Stimulated activated effector memory CD8-positive, alpha-beta T cell treated with anti-CD3 and anti-CD28 coated beads, Interleukin-12 subunit alpha, Interleukin-12 subunit beta, amount 100 ng/mL, for 72 hours (primary cell): ENCODE measurements around the gene MID1.

Experiments
- ATAC-seq: fragments of 150-1000 bp; cut with Tn5 transposase; 2 replicates; pipeline ENCODE4 v1.10.0; 2021
- DNase-seq, 2 donors: peaks; one replicate each; pipeline ENCODE4 v3.0.0; 2021 to 2022; ENCODE audit warnings: low spot score in 2 of 2
- H3K27ac Mint-ChIP-seq: one replicate; pipeline ENCODE4 v1.8.0; 2022; ENCODE audit warnings: mild to moderate bottlenecking, mixed read lengths
- H3K36me3 Mint-ChIP-seq: one replicate; pipeline ENCODE4 v1.8.0; 2022; ENCODE audit warnings: mild to moderate bottlenecking, mixed read lengths
- H3K4me1 Mint-ChIP-seq: one replicate; pipeline ENCODE4 v1.8.0; 2022; ENCODE audit warnings: mixed read lengths
- H3K4me3 Mint-ChIP-seq: one replicate; pipeline ENCODE4 v1.8.0; 2022; ENCODE audit warnings: mild to moderate bottlenecking, mixed read lengths
- H3K9me3 Mint-ChIP-seq: one replicate; pipeline ENCODE4 v1.8.0; 2022; ENCODE audit warnings: mixed read lengths

MID1 gene

GRCh38 chrX:10536744-10537143 lies 83.6 kb downstream of the MID1 start:
- no peak overlapping the region for H3K4me3 Mint-ChIP-seq
- no peaks in the 10 kb centered on the region for H3K36me3 Mint-ChIP-seq
- peaks cover 2% of the 10 kb centered on the region for H3K9me3 Mint-ChIP-seq
- DNase-seq (no peak), ATAC-seq (no peak)
- no peaks in the 10 kb centered on the region for H3K4me1 Mint-ChIP-seq
- H3K27ac Mint-ChIP-seq: no peak overlapping the region

- ATAC-seq: no peak
- Mint-ChIP-seq H3K4me3 (no peak overlapping the region), H3K4me1 (no peaks in the 10 kb centered on the region), H3K27ac (no peak overlapping the region), H3K36me3 (no peaks in the 10 kb centered on the region), H3K9me3 (peaks cover 2% of the 10 kb centered on the region)
- no peak for DNase-seq
Observed at GRCh38 chrX:10534611-10535010, 85.8 kb downstream of the MID1 start.

DNA sequence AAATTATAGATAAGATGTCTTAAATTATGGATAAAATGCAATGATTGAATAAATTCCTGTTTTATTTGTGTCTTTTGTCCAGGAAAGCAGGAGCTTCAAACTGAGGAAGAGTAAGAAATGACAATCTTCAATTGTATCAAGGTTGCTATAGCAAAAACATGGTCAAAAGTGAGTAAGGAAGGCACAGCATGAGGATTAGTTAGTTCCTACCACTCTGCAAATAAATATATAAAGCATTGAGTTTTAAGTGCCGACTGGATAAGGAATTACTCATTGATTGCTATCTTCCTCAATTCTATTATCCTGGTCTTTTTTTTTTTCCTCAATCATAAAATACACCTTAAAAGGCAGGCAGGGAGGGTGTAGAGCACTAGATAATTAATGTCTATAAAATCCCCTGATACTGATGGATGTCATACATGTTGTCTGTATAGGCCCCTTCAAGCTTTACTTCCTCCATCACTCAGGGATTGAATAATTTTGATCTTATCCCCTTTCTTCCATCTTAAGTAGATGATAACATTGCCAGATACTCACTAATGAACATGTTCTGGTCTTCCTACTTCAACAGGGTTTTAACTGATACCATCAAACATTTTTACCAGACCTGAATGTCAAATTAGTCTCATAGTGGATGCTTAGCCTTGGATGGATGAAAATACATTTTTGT lies 86.6 kb downstream of the MID1 start:
- ATAC-seq (no peak), DNase-seq (no peak)
- H3K27ac Mint-ChIP-seq: no peak overlapping the region
- H3K36me3 Mint-ChIP-seq: no peaks in the 10 kb centered on the region
- H3K4me1 Mint-ChIP-seq: no peaks in the 10 kb centered on the region
- peaks cover 2% of the 10 kb centered on the region for H3K9me3 Mint-ChIP-seq
- no peak overlapping the region for H3K4me3 Mint-ChIP-seq

GRCh38 chrX:10531927-10532326 lies 88.5 kb downstream of the MID1 start:
- ATAC-seq: no peak
- Mint-ChIP-seq H3K4me3 (no peak overlapping the region), H3K9me3 (peaks cover 2% of the 10 kb centered on the region)

GRCh38 chrX:10529344-10529743 lies 91.0 kb downstream of the MID1 start:
- DNase-seq (no peak), ATAC-seq (no peak)
- H3K4me1 Mint-ChIP-seq: no peaks in the 10 kb centered on the region
- H3K9me3 Mint-ChIP-seq: peaks cover 2% of the 10 kb centered on the region
- H3K4me3 Mint-ChIP-seq: no peak overlapping the region
- no peaks in the 10 kb centered on the region for H3K36me3 Mint-ChIP-seq
- no peak overlapping the region for H3K27ac Mint-ChIP-seq

More at GRCh38 chrX:10531927-10532326, 88.5 kb downstream of the MID1 start:
- Mint-ChIP-seq H3K36me3 (no peaks in the 10 kb centered on the region), H3K4me1 (no peaks in the 10 kb centered on the region), H3K27ac (no peak overlapping the region)
- no peak for DNase-seq

DNA sequence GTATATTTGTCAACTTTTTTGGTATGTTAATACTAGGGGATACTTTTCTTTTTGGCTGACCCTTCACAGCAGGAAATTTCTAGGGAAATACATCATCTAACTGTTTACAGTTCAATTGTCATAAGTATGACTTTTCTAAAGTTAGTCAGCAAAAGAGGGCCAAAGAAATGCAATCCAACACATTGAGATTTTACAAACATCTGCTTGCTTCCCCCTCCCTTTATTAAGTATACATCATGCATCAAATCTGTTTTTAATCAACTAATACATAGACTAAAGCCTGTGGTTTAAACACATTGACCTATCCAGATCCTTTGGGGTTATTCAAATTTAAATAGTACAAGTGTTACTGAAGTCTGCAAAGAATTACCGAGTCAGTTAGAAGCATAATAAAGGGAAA lies 93.9 kb downstream of the MID1 start:
- DNase-seq: no peak
- Mint-ChIP-seq H3K4me3 (no peak overlapping the region), H3K9me3 (no peaks in the 10 kb centered on the region), H3K27ac (no peak overlapping the region), H3K36me3 (no peaks in the 10 kb centered on the region), H3K4me1 (no peaks in the 10 kb centered on the region)
- no peak for ATAC-seq

DNA sequence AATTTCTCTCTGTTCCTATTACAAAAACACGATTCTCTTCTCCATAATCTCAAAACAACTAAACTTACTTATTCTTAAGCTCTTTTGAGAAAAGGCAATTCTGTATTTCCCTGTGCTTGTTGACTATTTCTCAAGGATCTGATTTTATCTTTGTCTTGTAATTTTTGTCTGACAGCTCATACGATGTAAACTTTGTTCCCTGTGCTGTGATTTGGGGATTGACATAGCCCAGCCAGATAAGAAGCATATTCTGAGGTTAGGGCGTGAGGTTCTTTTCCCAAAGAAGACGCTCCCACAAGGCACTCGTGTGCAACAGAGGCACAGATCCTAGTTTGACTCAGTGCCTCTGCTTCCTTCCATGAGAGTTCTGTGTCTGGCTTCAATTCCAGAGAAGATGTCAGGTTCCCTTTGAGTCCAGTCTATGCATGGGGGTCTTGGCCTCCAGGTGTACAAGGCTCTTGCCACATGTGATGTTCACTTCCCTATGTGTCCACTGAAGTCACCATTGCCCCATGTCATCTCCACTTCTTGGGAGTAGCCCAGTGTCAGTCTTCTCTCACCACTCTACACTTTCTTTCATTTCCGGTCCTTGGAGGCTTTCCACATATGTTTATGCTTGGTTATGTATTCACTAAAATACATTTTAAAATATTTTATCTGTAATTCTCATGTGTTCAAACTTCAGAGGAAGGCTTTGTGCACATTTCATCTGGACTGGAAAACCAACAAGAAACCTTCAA lies 94.8 kb downstream of the MID1 start:
- DNase-seq: no peak
- H3K36me3 Mint-ChIP-seq: no peaks in the 10 kb centered on the region
- H3K4me3 Mint-ChIP-seq: no peak overlapping the region
- ATAC-seq: no peak
- no peak overlapping the region for H3K27ac Mint-ChIP-seq
- H3K4me1 Mint-ChIP-seq: no peaks in the 10 kb centered on the region
- H3K9me3 Mint-ChIP-seq: peaks cover 2% of the 10 kb centered on the region

DNA sequence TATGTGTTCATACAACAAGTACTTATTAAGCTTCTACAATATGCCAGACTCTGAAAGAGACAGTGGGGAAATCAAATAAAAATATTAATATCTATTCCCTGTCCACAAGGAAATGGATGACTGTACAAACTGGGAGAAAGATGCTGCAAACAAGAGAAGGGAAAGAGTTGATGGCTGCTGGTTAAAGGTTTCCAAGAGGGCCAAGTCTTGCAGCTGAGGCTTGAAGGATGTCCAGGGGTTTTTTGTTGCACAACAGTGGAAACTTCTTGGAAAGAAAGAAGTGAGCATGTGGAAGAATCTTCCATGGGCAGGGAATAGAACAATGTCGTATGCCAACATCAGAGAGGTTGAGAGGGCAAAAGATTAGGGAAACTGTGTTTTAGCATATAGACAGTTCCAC lies 95.8 kb downstream of the MID1 start:
- H3K4me1 Mint-ChIP-seq: no peaks in the 10 kb centered on the region

GRCh38 chrX:10519761-10520160 lies 100.6 kb downstream of the MID1 start:
- Mint-ChIP-seq H3K27ac (no peak overlapping the region), H3K36me3 (no peaks in the 10 kb centered on the region), H3K4me1 (no peaks in the 10 kb centered on the region)

More for the DNA sequence above, 95.8 kb downstream of the MID1 start:
- ATAC-seq: no peak
- no peak for DNase-seq
- Mint-ChIP-seq H3K4me3 (no peak overlapping the region), H3K36me3 (no peaks in the 10 kb centered on the region), H3K9me3 (peaks cover 3% of the 10 kb centered on the region), H3K27ac (no peak overlapping the region)

DNA sequence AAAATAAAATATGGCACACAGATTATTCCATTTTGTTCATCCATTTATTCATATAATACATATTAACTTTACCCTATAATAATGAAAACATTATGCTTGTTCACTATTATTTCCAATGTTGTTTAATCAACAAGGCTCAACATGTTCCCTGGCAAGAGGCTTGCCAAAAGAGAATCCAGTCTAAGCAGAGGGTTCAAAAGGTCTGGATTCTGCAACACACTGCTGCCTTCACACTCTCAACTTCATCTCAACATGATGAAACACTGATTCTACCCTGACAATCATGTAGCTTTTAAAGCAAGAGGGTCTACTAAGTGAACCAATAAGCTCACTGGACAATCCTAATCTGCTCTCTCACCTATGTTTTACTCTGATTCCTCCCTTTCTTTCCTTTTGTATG lies 101.1 kb downstream of the MID1 start:
- H3K4me1 Mint-ChIP-seq: no peaks in the 10 kb centered on the region

More at GRCh38 chrX:10519761-10520160, 100.6 kb downstream of the MID1 start:
- DNase-seq: no peak
- H3K9me3 Mint-ChIP-seq: peaks cover 5% of the 10 kb centered on the region
- no peak overlapping the region for H3K4me3 Mint-ChIP-seq
- no peak for ATAC-seq

GRCh38 chrX:10518073-10518472 lies 102.3 kb downstream of the MID1 start:
- Mint-ChIP-seq H3K4me1 (no peaks in the 10 kb centered on the region), H3K9me3 (peaks cover 5% of the 10 kb centered on the region), H3K27ac (no peak overlapping the region), H3K4me3 (no peak overlapping the region), H3K36me3 (no peaks in the 10 kb centered on the region)
- no peak for DNase-seq
- ATAC-seq: no peak

More for the DNA sequence above, 101.1 kb downstream of the MID1 start:
- DNase-seq (no peak), ATAC-seq (no peak)
- no peak overlapping the region for H3K27ac Mint-ChIP-seq
- H3K9me3 Mint-ChIP-seq: peaks cover 5% of the 10 kb centered on the region
- H3K36me3 Mint-ChIP-seq: no peaks in the 10 kb centered on the region
- H3K4me3 Mint-ChIP-seq: no peak overlapping the region

DNA sequence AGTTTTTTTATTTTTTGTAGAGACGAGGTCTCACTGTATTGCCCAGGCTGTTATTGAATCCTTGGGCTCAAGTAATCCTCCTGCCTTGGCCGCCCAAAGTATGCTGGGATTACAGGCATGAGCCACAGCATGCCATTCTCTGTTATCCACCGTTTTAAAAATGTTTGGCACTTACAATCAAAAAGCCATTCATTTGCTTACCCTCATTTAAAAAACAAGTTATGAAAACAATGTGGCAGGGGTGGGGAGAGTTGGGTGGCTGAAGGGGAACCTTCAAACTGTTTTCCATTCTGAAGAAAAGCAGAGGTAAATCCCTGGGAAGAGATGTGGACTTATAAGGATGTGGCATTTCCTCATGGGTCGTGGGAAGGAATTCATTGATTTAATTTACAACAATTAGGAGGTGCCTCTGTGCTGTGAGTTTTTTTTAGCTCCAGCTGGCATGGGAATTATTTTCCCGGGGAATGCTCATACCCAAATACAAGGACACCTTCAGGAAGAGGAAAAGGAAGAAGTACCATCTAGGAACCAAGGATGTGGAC lies 103.5 kb downstream of the MID1 start:
- no peak for DNase-seq
- Mint-ChIP-seq H3K36me3 (no peaks in the 10 kb centered on the region), H3K27ac (no peak overlapping the region), H3K4me1 (no peaks in the 10 kb centered on the region), H3K9me3 (peaks cover 5% of the 10 kb centered on the region), H3K4me3 (no peak overlapping the region)
- no peak for ATAC-seq

DNA sequence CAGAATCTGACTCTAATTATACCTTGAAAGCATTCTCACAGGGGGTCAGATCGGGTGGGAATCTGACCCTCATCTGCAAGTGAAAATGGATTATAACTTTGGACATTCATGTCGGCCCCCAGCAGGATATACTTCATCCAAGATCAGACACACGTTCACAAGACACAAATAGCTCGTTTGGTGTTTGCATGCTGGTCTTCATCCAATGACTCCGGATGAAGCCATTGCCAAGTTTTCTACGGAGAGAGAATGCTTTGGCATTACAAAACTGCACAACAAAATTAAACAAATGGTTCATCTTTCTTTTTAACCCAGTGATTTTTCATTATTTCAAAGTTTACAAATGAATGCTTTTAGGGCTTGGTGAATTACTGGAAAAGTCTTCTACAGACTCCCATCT lies 105.5 kb downstream of the MID1 start:
- H3K9me3 Mint-ChIP-seq: peaks cover 3% of the 10 kb centered on the region
- ATAC-seq: no peak
- no peak overlapping the region for H3K4me3 Mint-ChIP-seq

DNA sequence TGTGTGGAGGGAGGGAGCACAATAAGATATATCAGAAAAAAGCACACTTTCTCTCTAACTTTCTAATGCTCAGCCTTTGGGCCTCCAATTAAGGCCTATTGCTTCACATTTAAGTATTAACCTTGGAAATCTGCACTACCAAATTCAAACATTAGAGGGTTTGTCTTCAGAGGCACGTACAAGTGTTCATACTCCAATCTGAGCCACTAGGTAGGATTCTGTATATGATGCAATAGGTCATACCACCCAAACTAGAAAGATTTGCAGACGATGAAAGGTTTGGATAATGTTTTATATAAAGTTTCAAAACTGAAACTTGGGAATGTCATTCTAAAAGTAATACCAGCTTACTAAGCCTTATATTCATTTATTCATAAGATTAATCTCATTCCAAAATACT lies 106.4 kb downstream of the MID1 start:
- no peaks in the 10 kb centered on the region for H3K9me3 Mint-ChIP-seq
- ATAC-seq (no peak), DNase-seq (no peak)
- H3K4me1 Mint-ChIP-seq: no peaks in the 10 kb centered on the region
- H3K27ac Mint-ChIP-seq: no peak overlapping the region
- no peaks in the 10 kb centered on the region for H3K36me3 Mint-ChIP-seq
- H3K4me3 Mint-ChIP-seq: no peak overlapping the region

More for the DNA sequence above, 105.5 kb downstream of the MID1 start:
- Mint-ChIP-seq H3K4me1 (no peaks in the 10 kb centered on the region), H3K36me3 (no peaks in the 10 kb centered on the region), H3K27ac (no peak overlapping the region)
- no peak for DNase-seq

DNA sequence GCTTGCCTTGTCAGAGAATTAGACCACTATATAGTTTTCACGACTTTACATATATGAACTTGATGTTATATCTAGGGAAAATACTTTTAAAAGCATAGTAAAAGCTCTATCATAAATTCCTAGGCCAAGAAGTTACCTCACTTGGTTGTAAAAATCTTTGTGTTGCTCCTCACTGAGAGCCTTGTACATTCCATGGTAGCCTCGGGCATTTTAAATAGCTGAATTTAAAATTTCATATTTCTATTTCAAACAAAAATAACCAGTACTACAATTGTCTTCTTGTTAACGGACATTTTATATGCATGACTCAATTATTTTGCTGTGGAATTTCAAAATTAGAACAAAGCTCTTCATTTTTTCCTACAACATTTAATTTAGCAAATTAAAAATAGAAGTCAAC lies 107.6 kb downstream of the MID1 start:
- Mint-ChIP-seq H3K9me3 (no peaks in the 10 kb centered on the region), H3K36me3 (no peaks in the 10 kb centered on the region), H3K27ac (no peak overlapping the region), H3K4me1 (no peaks in the 10 kb centered on the region), H3K4me3 (no peak overlapping the region)
- DNase-seq: no peak
- no peak for ATAC-seq

DNA sequence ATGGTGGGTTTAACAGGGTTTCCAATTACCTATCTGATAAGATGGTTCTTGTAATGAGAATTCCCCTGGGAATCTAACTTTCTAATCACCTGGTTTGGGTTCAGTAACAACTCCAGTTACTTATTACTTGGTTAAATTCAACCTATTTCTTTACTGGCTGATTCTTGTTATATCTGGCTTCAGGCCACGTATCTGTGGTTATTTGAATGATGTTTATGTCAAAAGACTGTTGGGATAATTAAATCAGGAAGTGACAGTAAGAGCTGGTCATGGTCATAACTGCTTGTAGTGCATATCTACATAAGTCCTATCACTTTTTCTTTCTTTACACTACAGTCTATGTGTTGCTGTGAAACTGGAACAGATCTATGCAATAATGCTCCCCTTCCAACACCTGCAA lies 108.1 kb downstream of the MID1 start:
- no peak overlapping the region for H3K4me3 Mint-ChIP-seq
- DNase-seq (no peak), ATAC-seq (no peak)
- H3K36me3 Mint-ChIP-seq: no peaks in the 10 kb centered on the region
- H3K27ac Mint-ChIP-seq: no peak overlapping the region
- H3K4me1 Mint-ChIP-seq: no peaks in the 10 kb centered on the region
- no peaks in the 10 kb centered on the region for H3K9me3 Mint-ChIP-seq
